ENCODE data around the gene CAMSAP1.

CAMSAP1 gene

GRCh38 chr9:135933114-135933513 is 25.8 kb upstream of the CAMSAP1 start:
- no peak for ATAC-seq
- TF ChIP-seq CREB5 (CRISPR knock-in tag; IDR thresholded peaks at IDR 0.05; ENCODE audit: low read depth) (no peak), ARNTL (CRISPR knock-in tag; IDR thresholded peaks at IDR 0.05; ENCODE audit: borderline replicate concordance, low read depth) (no peak), ZFP30 (CRISPR knock-in tag; IDR thresholded peaks at IDR 0.05) (no peak), ESRRG (CRISPR knock-in tag; IDR thresholded peaks at IDR 0.05) (no peak), ZNF70 (CRISPR knock-in tag; IDR thresholded peaks at IDR 0.05) (no peak), ZNF8 (CRISPR knock-in tag; IDR thresholded peaks at IDR 0.05) (no peak), ZC3H10 (CRISPR knock-in tag; IDR thresholded peaks at IDR 0.05) (no peak), POU6F1 (CRISPR knock-in tag; IDR thresholded peaks at IDR 0.05; ENCODE audit: borderline replicate concordance, low read depth) (no peak), CSRNP3 (CRISPR knock-in tag; IDR thresholded peaks at IDR 0.05) (no peak), RARB (CRISPR knock-in tag; IDR thresholded peaks at IDR 0.05) (no peak), TOX (CRISPR knock-in tag; IDR thresholded peaks at IDR 0.05; ENCODE audit: borderline replicate concordance) (no peak), SNAI2 (CRISPR knock-in tag; IDR thresholded peaks at IDR 0.05) (no peak)

DNA sequence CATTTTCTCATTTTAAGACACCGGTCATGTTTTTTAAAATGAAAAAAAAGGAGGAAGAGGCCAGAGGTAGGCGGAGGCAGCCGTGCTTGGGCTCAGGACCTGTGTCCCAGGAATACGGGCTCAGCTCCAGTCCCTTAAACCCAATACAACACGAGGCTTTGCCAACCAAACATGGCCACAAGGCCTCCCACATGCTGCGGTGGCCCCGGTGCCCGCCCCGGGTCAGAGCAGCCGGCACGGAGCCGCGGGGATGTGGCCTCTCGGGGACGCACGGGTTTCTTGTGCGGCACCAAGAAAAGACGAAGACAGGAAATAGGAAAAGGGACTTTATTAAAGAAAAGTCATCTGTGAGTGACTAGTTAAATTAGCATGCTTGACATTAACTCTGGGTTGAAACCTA is 25.3 kb upstream of the CAMSAP1 start:
- ATAC-seq: no peak
- no peak for TF ChIP-seq OSR1 (CRISPR knock-in tag; IDR thresholded peaks at IDR 0.05)
- no peak for TF ChIP-seq PATZ1 (CRISPR knock-in tag; IDR thresholded peaks at IDR 0.05; ENCODE audit: borderline replicate concordance)
- no peak for TF ChIP-seq SNAI2 (CRISPR knock-in tag; IDR thresholded peaks at IDR 0.05)
- TF ChIP-seq POU6F1 (CRISPR knock-in tag; IDR thresholded peaks at IDR 0.05; ENCODE audit: borderline replicate concordance, low read depth): no peak
- TF ChIP-seq TSHZ2 (CRISPR knock-in tag; IDR thresholded peaks at IDR 0.05): no peak
- no peak for TF ChIP-seq PPARA (CRISPR knock-in tag; IDR thresholded peaks at IDR 0.05; ENCODE audit: borderline replicate concordance)
- TF ChIP-seq ZNF70 (CRISPR knock-in tag; IDR thresholded peaks at IDR 0.05): no peak
- no peak for TF ChIP-seq ISL1 (CRISPR knock-in tag; IDR thresholded peaks at IDR 0.05)
- TF ChIP-seq CSRNP3 (CRISPR knock-in tag; IDR thresholded peaks at IDR 0.05): no peak
- no peak for TF ChIP-seq BACH2 (CRISPR knock-in tag; IDR thresholded peaks at IDR 0.05; ENCODE audit: borderline replicate concordance)
- TF ChIP-seq RARB (CRISPR knock-in tag; IDR thresholded peaks at IDR 0.05): no peak

Measured in SK-N-SH treated with all-trans-retinoic acid at 6 μM for 48 hours (cell line).